Fibroblast of the aortic adventitia (primary cell): ENCODE data around the gene CALR. TPM values are rescaled to one million over a fixed set of nuclear protein-coding genes. Genes with fewer than 3 reads are reported as not detected.
A peak's percentile ranks its signal among the peaks of the same experiment; 100 is the strongest.

ENCODE experiments used
- DNase-seq: peaks from one replicate; pipeline ENCODE4 v3.0.0-alpha.2; 2010; ENCODE audit warnings: low read depth
- H3K4me3 ChIP-seq: 2 replicates; pipeline ENCODE4 v1.5.1; 2011; ENCODE audit warnings: low read depth, mild to moderate bottlenecking, control low read depth, low read length, moderate library complexity
- total RNA-seq: library from RNA; depleted of rRNA; stranded (reverse); fragments of >200 nt; gene quantifications from 2 replicates; pipeline ENCODE4 v1.2.3, GENCODE V29; 2012; ENCODE audit warnings: low replicate concordance
- TF ChIP-seq, protein P1 (sequence below): IDR thresholded peaks from 2 replicates; pipeline ENCODE4 v1.5.1; 2011; ENCODE audit warnings: mild to moderate bottlenecking, low read length, control low read depth, inconsistent platforms; ENCODE audit not compliant: insufficient read depth

The CALR gene
- total RNA-seq, 1 donor: 1,776 TPM

DNA sequence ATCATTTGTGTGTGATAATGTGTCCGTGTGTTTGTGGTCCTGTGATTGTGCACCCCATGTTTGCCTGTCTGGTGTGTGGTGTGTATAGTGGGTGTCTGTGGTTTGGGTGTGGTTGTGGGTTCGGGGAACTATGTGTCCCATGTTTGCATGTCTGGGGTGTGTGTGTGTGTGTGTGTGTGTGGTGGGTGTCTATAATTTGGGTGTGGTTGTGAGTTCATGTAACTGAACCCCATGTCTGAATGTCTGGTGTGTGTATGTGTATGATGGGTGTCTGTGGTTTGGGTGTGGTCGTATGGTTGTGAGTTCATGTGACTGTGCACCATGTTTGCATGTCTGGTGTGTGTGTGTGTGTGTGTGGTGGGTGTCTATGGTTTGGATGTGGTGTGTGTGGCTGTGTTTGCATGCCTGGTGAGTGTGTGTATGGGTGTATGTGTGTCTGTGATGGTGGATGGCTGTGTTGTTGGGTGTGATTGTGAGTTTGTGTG, 45.8 kb downstream of the CALR start:
- no peak overlapping the region for H3K4me3 ChIP-seq
- TF ChIP-seq, protein P1, sequence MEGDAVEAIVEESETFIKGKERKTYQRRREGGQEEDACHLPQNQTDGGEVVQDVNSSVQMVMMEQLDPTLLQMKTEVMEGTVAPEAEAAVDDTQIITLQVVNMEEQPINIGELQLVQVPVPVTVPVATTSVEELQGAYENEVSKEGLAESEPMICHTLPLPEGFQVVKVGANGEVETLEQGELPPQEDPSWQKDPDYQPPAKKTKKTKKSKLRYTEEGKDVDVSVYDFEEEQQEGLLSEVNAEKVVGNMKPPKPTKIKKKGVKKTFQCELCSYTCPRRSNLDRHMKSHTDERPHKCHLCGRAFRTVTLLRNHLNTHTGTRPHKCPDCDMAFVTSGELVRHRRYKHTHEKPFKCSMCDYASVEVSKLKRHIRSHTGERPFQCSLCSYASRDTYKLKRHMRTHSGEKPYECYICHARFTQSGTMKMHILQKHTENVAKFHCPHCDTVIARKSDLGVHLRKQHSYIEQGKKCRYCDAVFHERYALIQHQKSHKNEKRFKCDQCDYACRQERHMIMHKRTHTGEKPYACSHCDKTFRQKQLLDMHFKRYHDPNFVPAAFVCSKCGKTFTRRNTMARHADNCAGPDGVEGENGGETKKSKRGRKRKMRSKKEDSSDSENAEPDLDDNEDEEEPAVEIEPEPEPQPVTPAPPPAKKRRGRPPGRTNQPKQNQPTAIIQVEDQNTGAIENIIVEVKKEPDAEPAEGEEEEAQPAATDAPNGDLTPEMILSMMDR: no peak
- DNase-seq: peak; percentile 42

DNA sequence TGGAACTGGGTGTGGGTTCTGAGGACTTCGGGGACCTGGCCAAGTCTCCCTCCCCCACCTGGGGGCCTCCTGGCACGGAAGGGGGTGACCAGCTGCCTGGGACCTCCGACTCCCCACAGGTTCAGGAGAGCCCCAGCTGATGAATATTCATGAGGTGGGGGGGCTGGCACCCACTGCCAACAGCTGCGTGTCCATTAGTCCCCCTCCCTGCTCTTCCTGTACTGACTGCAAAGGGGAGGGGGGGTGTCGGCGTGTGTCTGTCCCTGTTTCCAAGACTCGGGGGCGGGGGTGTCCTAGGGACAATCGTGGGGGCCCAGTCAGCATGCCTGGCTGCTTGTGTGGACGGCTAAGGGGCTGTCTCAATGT, 46.3 kb downstream of the CALR start:
- no peak for DNase-seq
- TF ChIP-seq, protein P1: no peak
- no peak overlapping the region for H3K4me3 ChIP-seq

DNA sequence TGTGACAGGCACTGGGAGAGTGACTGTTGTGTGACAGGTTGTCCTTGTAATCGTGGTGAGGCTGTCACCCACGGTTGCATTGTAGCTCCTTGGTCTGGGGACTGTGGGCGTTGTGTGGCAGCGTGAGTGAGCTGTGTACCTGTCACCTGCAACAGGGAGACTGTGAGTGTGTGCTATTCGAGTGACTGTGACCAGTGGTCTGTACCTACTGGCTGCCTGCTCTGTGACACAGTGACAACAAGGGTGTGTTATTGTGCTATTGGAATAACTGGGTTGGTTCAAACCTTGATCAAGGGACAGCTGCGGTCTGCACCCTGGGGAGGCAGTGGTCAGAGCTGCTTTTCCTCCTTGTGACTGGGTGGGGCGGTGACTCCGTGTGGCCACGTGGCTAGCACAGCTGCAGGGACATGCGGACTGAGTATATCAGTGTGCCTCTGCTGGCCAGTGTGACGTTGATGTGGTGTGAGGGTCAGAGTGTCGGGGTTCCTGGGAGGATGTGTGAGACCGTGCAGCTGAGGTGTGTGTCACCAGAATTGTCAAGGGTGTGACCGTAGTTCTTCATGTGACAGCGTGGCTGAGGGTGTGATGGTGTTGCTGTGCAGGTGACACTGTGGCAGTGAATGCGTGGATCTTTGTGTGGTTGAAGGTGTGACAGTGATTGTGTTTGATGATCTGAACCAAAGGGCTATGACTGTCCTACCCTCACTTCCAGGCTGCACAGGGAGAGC, 46.8 kb downstream of the CALR start:
- H3K4me3 ChIP-seq: no peak overlapping the region
- TF ChIP-seq, protein P1: no peak
- DNase-seq: peak; percentile 28

DNA sequence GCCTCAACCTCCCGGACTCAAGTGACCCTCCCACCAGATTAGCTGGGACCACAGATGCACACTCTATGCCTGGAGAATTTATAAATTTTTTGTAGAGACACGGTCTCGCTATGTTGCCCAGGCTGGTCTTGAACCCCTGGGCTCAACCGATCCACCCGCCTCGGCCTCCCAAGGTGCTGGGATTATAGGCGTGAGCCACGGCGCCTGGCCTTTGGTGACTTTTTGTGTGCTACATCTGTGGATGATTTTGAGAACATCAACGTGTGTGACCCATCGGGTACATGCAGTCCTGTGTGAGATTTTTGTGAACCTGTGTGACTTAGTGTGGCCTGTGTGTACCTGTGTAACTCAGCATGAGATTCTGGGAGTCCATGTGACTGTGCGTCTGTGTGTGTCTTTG, 48.3 kb downstream of the CALR start:
- TF ChIP-seq, protein P1: no peak
- H3K4me3 ChIP-seq: no peak overlapping the region
- DNase-seq: no peak

DNA sequence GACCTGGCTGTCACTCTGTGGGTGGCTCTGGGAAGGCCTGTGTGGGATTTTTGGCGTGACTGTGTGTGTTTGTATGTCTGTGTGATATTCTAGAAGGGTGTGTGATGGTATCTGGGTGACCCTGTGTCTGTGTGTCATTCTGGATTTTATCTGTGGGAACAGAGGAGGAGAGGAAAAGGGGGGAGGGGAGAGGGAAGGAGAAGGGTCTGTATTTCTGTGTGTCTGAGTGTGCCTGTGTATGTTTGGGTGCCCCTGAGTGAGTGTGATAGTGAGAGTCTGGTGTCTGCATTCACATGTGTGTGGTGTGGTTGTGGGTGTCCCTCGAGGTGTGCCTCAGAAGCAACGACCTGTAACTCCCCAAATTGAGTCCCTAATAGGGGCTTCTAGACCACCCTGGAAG, 48.8 kb downstream of the CALR start:
- no peak for DNase-seq
- H3K4me3 ChIP-seq: no peak overlapping the region
- TF ChIP-seq, protein P1: no peak

DNA sequence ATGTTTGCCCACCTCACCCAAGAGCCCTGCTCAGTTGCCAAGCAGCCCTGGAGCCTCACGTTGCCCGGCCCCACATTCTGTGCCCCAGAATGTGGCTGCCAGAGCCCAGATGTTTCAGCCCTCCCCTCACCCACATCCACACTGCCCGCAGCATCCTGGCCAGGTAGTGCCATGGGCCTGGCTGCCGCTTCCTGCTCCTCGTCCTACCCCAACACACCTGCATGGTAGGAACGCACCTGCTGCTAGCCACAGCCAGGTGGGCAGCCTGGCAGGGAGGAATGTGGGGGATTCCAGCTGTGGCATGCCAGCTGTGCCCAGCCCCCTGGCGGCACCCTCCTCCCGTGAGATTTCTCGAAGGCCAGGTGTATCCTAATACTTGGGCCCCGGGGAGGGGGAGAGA, 49.4 kb downstream of the CALR start:
- no peak overlapping the region for H3K4me3 ChIP-seq

More for the DNA sequence above, 49.4 kb downstream of the CALR start:
- no peak for DNase-seq
- TF ChIP-seq, protein P1: no peak
